ENCODE data around the gene NTSR2.

Gene NTSR2, protein sequence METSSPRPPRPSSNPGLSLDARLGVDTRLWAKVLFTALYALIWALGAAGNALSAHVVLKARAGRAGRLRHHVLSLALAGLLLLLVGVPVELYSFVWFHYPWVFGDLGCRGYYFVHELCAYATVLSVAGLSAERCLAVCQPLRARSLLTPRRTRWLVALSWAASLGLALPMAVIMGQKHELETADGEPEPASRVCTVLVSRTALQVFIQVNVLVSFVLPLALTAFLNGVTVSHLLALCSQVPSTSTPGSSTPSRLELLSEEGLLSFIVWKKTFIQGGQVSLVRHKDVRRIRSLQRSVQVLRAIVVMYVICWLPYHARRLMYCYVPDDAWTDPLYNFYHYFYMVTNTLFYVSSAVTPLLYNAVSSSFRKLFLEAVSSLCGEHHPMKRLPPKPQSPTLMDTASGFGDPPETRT

DNA sequence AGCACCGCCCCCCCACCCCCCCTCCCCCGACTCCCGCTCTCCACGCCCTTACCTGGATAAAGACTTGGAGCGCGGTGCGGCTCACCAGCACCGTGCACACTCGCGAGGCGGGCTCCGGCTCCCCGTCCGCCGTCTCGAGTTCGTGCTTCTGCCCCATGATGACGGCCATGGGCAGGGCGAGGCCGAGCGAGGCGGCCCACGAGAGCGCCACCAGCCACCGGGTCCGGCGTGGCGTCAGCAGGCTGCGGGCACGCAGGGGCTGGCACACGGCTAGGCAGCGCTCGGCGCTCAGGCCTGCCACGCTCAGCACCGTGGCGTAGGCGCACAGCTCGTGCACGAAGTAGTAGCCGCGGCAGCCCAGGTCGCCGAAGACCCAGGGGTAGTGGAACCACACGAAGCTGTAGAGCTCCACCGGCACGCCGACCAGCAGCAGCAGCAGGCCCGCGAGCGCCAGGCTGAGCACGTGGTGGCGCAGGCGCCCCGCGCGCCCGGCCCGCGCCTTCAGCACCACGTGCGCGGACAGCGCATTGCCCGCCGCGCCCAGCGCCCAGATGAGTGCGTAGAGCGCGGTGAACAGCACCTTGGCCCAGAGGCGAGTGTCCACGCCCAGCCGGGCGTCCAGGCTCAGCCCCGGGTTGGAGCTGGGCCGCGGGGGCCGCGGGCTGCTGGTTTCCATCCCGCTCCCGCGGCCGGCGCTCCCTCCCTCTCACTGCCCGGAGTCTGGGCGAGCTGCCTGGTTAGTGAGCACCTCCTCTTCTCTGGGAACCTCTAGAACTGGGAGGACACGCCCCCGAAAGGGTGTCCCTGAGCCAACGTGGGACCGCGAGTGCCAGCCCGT lies at the start of gene NTSR2:
Gene NTSR2 (minus strand): TSS at position 742 of the 838 bp plus-strand sequence. CDS start 66 bp downstream, at position 676.
- DNase-seq, result no peak

DNA sequence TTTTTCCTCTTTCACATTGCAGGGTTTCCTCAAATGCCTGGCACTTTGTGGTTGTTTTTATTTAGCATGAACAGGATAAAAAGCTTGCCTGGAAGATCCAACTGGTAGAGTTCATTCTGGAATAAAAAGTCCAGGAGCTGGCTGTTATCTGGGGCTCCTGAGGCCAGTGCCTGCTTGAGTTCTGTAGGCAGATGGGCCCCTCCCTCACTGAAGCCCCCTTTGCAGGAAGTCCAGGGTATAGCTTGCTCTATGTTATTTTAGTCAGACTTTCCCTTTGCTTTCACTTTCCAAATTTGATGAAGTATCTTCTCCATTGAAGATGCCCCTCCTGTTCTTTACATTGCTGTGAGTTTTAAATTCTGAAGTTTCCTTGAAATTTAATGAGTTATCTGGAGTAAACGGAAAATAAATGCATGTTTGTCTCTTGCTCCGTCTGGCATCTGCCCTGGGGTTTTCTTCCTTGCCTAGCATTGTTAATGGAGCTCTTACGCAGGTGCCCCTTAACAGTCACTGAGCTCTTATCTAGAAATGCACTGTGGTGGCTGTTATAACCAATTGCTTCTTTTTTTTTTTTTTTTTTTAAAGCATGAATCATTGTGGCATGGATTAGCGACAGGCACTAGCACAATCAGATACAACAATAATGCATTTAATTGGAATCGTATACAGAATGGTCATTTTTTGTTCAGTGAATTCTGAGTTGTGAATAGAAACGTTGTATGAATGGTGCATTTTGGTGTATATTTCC lies 49.4 kb upstream of the NTSR2 start:
- no peak for DNase-seq

DNA sequence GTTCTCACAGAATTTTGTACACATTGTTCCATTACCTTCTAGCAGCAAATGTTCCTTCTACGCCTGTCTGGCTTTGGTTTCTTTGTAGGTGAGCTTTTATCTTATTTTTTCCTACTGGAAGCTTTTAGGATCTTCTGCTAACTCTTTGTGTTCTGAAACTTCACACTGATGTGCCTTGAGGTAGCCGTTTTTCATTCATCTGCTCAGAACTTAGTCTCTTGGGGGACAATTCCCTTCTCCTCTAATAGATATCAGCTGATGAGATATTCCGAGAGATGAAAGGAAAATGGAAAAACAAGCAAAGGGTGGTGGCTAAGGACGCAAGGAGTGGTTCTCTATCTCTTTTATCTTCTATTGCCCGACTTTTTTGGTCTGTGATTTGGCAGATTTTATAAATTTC lies 48.6 kb upstream of the NTSR2 start:
- DNase-seq, result no peak

DNA sequence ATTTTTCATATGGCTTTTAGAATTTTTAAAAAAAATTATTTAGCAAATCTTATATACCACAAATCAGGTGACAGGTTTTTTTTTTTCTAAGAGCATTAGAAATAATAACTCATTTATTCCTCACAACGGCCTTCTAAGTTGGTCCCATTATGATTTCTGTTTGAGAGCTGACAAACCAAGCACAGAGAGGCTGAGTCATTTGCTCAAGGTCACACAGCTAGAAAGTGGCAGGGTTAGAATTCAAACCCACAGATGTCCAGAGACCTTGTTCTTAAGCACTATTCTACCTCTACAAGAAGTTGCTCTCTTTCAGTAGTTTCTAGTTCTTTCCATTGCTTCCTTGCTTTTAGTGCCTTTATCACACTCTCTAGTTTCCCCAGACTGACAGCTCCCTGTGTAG lies 47.6 kb upstream of the NTSR2 start:
- no peak for DNase-seq

DNA sequence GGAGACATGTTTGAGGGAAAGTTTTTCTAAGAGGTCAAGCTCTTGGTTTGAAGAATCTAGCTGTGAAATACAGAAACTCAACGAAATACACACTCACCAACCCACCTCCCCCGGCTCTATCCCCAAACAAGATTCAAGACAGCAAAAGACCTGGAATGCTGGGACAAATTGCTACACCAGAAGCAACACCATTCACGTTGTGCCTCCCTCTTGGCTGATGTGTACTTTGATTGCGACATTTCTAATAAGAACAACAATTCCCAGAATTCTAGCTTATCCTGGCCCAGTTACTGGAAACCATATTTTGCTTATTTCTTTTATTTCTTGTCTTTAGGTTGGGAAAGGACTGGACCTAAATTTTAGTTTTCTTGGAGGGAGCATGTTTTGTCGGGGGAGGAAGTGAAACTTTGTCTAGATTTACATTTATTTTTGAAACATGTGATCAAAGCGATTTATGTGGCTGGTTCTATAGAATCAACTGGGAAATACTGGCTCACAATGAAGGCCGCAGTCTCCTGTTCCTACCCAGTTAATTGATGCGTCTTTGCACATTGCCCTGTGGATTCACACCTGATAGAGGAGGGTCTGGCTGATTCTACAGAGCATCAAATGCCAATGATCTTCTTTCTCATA lies 46.8 kb upstream of the NTSR2 start:
- DNase-seq, result no peak

DNA sequence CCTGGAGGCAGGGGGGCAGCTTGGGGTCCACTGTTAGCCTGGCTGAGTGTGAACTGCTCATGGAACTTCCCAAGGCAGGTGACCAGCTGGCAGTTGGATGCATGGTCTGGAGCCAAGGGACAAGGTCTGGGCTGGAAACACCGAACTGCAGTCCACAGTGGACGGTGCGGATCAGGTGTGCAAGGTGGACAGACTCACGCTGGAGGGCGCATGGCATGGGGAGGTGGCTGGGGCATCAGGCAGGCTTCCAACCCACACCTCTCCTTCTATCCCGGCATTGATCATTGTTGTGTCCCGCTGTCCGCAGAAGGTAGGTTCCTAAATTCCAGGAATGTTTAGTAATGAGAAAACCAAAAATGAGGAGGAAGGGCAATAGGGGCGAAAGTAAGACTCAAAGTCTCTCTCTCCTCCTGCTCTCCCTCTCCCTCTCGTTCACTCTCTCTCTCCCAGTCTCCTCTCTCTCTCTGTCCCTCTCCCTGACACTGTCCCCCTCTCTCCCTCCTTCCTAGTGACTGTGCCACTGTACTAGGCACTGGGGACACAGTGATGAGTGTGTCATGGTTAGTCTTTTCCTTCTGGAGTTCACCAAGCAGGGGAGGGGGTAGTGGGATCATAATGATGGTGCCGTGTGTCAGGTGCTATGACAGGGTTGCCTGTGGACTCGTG lies 46.1 kb upstream of the NTSR2 start:
- DNase-seq, result no peak

DNA sequence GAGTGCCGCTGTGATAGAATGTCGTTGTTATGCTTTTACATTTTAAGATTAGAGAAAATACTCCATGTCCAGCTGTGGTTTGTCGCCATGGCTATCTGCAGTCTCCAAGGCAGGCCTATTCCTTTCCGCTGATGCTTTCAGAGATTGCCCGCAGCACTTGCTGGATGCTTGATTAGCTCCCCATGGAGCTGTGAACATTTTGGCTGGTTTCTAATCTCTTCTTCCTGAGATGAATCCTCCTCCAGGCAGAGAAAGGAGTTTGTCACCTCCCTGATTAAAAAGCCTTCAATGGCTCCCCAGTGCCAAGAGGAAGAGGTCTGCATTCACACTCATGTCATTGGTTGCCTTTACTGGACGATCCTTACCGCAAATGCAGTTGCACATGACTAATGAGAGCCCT lies 43.8 kb upstream of the NTSR2 start:
- DNase-seq, result no peak

DNA sequence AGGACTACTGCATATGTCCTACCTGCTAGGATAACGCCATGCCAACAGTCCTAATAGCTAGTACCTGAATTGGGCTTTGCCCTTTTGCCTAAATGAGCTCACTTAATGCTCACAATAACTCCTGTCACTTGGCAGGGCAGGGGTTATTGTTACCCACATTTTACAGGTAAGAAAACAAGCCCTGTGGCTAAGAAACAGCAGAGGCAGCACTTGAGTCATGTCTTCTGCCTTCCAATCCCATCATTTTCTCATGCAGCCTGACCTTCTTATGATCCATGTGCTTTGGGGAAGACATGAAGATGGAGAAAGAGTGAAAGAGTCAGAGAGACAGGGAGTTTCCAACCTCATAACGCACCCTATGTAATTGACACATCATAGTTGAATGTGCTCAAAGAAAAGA lies 42.9 kb upstream of the NTSR2 start:
- DNase-seq, result no peak

DNA sequence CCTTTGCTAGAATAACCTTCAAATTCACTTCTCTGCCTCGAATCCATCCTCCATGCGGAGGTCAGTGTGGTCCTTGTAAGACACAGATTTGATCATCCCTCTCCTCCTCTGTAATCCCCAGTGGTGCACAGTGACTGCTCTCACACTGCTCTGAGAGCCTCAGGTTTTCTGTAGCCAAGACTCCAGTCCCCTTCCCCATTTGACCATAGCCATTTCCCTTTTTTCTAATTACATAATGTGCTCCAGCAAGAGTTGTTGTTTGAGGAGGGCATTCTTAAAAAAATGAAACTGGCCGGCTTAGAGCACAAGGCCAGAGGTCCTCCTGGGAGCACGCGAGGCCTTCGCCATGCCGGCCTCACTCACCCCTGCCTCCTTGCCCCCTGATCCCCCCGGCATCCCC lies 41.8 kb upstream of the NTSR2 start:
- no peak for DNase-seq

DNA sequence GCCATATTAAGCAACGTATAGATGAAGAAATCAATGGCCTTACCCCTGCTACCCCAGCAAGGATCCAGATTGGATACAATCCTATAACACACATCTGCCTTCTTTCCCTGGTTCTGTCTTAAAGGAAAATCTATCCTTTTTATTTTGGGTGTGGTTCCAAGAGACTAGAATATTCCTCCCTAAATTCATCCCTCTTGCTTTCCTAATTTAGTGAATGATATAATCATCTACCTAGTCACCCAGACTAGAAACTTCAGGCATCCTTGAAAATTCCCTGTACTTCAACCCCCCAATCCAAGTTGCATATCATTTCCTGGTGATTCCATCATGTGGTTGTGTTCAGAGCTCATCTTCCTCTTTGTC lies 41.3 kb upstream of the NTSR2 start:
- DNase-seq, result no peak

DNA sequence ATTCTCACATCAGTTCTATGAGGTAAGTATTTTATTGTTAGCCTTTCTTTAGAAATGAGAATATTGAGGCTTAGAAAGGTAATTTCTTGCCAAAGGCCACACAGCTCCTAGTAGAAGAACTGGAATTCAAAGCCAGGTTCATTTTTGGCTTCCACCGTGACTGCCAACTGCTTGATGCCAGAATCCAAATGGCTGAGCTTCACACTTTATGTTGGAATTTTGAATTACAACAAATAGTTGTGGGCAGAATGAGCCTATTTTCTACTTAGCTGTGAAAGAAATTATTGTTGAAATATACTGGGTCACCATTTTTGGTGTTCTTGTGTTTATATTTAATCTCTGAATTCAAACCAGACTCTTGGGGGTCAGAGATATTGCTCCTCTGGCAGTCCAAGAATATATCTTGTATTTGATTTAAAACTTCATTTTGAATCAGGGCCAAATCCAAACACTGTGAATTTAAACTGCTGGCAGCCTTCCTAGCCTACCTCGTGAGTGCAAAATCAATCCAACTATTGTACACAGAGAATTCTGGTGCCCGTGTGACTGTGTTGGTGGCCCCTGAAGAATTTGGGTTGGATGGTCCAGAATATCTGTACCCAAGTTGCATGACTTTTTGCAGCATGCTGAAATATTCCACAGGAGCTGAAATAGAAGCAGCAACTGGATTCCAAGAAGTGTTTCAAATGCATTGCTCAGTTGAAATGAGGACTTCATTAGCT lies 40.8 kb upstream of the NTSR2 start:
- no peak for DNase-seq

DNA sequence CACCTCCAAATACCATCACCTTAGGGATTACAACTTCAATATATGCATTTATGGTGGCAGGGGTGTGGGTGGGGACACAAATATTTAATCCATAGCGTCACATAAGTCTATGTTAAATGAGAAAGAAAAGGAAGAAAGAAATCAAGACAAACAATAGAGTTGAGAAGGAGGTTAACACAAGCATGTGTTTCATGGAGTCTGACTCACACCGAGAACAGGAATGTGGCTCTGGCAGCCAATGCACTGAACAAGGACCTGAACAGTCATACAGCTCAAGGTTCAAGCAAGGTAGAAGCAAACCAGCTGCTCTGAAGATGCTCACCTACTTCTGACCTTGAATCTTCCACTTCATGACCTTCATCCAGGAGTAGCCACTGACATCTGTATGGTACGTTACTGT lies 40.2 kb upstream of the NTSR2 start:
- no peak for DNase-seq

DNA sequence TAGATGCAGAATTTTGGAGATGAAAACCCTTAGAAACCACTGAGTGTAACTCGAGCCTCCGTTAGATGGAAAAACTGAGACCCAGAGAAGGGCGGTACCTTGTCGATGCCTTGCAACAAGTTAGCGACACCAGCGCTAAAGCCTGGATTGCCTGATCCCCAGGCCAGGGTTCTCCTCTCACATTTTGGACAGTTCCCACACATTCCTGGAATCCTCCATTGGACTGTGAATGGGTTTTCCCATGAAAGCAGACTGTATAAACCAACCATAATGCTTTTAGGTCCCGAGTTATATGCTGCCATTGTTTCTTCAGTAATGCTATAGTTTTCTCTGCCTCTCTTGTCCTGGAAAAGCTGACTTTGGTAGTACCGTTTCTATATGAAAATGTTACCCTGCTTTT lies 39.3 kb upstream of the NTSR2 start:
- no peak for DNase-seq

DNA sequence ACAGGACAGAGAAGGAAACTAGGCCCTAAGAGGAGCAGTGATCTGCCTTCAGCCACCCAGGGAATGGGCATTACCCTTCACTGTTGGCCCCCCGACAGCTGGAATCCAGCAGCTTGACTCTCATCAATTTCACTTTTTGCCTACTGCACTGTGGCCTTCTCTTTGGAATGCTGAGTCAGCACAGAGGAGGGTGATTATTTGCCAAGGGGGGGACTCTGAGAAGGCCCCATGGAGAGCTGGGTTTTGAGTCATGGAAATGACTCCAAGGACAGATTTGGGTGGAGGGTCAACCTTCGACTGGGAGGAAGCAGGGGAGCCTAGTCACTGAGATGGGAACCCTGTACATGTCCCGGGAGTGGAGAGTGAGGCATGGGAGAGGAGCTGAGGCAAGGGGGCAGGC lies 38.1 kb upstream of the NTSR2 start:
- DNase-seq, result no peak

DNA sequence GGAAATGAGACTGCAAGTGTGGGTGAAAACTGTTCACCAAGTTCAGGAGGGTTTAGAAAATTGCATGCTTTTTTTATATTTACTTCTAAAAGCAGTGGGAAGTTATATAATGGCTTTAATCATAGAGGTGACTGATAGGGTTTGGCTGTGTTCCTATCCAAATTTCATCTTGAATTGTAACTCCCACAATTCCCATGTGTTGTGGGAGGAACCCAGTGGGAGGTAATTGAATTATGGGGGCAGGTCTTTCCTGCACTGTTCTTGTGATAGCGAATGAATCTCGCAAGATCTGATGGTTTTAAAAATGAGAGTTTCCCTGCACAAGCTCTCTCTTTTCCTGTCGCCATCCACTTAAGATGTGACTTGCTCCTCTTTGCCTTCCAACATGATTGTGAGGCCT lies 35.7 kb upstream of the NTSR2 start:
- no peak for DNase-seq

DNA sequence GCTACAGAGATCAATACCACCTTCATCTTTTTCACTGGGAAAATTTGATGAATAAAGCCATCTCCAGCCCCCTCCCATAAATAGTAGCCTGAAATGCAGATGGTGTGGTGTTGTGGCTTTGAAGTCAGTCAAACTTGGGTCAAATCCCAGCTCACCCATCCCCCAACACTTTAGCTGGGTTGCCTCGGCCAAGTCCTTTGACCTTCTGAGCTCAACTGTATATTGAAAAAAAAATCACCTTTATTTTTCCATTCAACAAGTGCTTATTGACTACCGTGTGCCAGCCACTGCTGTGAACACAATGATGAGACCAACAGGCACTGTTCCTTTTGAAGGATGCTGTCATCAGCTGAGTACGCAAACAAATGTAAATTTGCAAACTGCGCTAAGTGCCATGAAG lies 35.1 kb upstream of the NTSR2 start:
- no peak for DNase-seq

DNA sequence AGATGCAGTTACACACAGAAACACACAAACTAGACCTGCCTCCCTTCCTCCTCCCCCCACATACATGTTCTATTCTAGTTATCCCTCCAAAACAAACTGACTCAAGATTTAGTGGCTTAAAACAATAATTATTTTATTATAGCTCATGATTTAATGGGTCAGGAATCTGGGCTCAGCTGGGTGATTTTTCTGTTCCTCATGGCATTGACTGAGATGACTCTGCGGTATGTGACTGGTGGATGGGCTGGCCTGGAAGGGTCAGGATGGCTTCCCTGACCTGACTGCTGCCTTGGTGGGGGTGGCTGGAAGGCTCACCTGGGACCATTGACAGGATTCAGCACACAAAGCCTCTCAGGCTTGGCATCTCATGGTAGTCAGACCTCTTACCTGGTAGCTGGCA lies 33.7 kb upstream of the NTSR2 start:
- no peak for DNase-seq

DNA sequence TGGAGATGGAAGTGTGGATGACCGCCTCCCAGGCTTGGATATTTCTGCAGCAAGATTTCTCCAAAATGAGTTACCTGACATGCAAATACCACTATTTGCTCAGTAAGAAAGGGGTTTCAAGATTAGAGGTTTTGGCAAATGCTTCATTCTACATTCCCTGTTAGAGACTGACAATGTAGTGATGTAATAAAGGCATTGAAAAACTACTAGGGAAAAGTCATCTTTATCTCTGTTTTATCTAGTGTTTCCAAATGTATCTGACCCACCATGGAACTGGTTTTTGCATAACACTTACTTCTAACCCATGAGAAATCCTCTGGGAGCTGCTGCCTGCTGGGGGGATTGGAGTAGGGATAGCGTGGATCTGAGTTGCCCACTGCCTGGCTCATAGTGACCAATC lies 33.0 kb upstream of the NTSR2 start:
- no peak for DNase-seq

DNA sequence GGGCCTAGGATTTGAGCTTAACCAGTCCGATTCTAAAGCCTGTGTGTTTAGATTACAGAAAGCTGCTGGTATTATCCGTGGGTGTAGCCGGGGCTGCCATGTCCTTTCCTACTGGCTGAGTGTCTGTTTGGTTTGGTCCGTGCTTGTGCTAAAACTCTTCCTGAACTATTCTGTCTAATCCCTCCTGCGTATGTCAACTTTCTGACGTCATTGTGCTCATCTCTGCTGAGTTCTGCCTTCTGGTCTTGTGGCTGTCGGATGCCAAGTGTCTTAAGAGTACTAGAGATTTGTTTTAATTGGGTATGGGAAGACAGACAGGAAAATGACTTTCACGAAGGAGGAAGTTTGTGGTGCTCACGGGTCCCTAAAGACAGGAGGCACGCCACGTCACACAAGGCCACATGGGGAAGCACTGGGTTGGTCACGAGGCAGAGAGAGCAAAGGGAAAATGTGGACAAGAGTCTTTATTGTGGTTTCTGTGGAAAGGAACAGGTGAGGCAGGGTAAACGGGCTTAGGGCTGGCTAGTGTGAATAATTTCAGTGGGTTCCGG lies 31.8 kb upstream of the NTSR2 start:
- no peak for DNase-seq

DNA sequence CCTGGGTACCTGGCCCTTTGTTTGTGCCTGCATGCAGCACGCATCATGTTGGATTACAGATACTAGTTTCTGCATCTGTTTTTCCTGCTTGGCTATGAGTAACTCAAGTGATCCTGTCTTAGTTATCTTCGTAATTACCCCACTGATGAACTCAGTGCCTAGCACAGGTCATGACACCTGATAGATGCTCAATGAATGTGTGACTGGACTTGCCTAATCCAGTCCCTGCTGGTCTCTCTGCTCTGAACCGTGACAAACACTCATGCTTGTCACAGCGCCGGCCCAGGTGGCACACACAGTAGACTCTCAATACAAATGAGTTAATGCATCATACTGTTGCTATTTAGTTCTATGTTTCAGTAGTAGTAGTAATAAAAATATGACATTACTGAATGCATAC lies 31.2 kb upstream of the NTSR2 start:
- no peak for DNase-seq
